ENCODE results near the gene ROPN1L.
A peak's percentile ranks its signal among the peaks of the same experiment; 100 is the strongest.

The ROPN1L gene

GRCh38 chr5:10441992-10442435, 335 bp downstream of the ROPN1L start:
- peak; percentile 46 for DNase-seq (ENCODE audit: low spot score)
- TF ChIP-seq CTCF (IDR thresholded peaks at IDR 0.05; ENCODE audit: extremely low read depth, missing control alignments) = no peak

- DNase-seq (ENCODE audit: low spot score) = peak; percentile 21
- TF ChIP-seq CTCF (IDR thresholded peaks at IDR 0.05; ENCODE audit: extremely low read depth, missing control alignments) = no peak
Measured at GRCh38 chr5:10442576-10442975, 897 bp downstream of the ROPN1L start.

GRCh38 chr5:10445352-10445751, 3.7 kb downstream of the ROPN1L start:
- no peak for DNase-seq (ENCODE audit: low spot score)
- no peak for TF ChIP-seq CTCF (IDR thresholded peaks at IDR 0.05; ENCODE audit: extremely low read depth, missing control alignments)

- DNase-seq (ENCODE audit: low spot score) = no peak
- no peak for TF ChIP-seq CTCF (IDR thresholded peaks at IDR 0.05; ENCODE audit: extremely low read depth, missing control alignments)
Measured at GRCh38 chr5:10446490-10446889, 4.8 kb downstream of the ROPN1L start.

GRCh38 chr5:10447041-10447440, 5.4 kb downstream of the ROPN1L start:
- DNase-seq (ENCODE audit: low spot score) = no peak
- TF ChIP-seq CTCF (IDR thresholded peaks at IDR 0.05; ENCODE audit: extremely low read depth, missing control alignments) = no peak

- DNase-seq (ENCODE audit: low spot score) = no peak
- TF ChIP-seq CTCF (IDR thresholded peaks at IDR 0.05; ENCODE audit: extremely low read depth, missing control alignments) = no peak
Measured at GRCh38 chr5:10448754-10449360, 7.2 kb downstream of the ROPN1L start.

- DNase-seq (ENCODE audit: low spot score) = no peak
- TF ChIP-seq CTCF (IDR thresholded peaks at IDR 0.05; ENCODE audit: extremely low read depth, missing control alignments) = no peak
Measured at GRCh38 chr5:10451137-10451824, 9.6 kb downstream of the ROPN1L start.
